WTC11 (cell line): Measurements from ENCODE around the gene ANTXR2.

Experiments
- CTCF ChIP-seq: fragments of 200-600 bp; IDR thresholded peaks from 2 replicates; pipeline ENCODE4 v1.8.0; 2022; ENCODE audit warnings: antibody characterized with exemption
- E2F5 ChIP-seq: sonication (generic); formaldehyde crosslinking; IDR thresholded peaks from 2 replicates; pipeline ENCODE4 v1.8.1; 2022; ENCODE audit warnings: mild to moderate bottlenecking, moderate library complexity, missing genetic modification reagents
- FOXJ3 ChIP-seq: sonication (generic); formaldehyde crosslinking; IDR thresholded peaks from 2 replicates; pipeline ENCODE4 v1.9.0; 2021; ENCODE audit warnings: missing genetic modification reagents, mild to moderate bottlenecking, borderline replicate concordance
- MAX ChIP-seq: sonication (generic); formaldehyde crosslinking; IDR thresholded peaks from 2 replicates; pipeline ENCODE4 v1.8.0; 2022; ENCODE audit warnings: mild to moderate bottlenecking, missing genetic modification reagents
- NR2C2 ChIP-seq: sonication (generic); formaldehyde crosslinking; IDR thresholded peaks from 2 replicates; pipeline ENCODE4 v1.8.0; 2022; ENCODE audit warnings: mild to moderate bottlenecking, missing genetic modification reagents
- USF2 ChIP-seq: sonication (generic); formaldehyde crosslinking; IDR thresholded peaks from 2 replicates; pipeline ENCODE4 v1.8.1; 2023; ENCODE audit warnings: mild to moderate bottlenecking, missing genetic modification reagents, moderate library complexity
- ZBTB21 ChIP-seq: sonication (generic); formaldehyde crosslinking; IDR thresholded peaks from 2 replicates; pipeline ENCODE4 v1.8.1; 2023; ENCODE audit warnings: mild to moderate bottlenecking, missing genetic modification reagents, borderline replicate concordance

GRCh38 chr4:79998201-79998600 lies 74.8 kb downstream of the ANTXR2 start:
- TF ChIP-seq FOXJ3 (CRISPR knock-in tag) (no peak), MAX (no peak), CTCF (no peak), E2F5 (CRISPR knock-in tag) (no peak), ZBTB21 (CRISPR knock-in tag) (no peak), NR2C2 (CRISPR knock-in tag) (no peak), USF2 (CRISPR knock-in tag) (no peak)
